Gastrocnemius medialis (tissue), 4 donors: Measurements from ENCODE around the gene PRSS3. TPM values are rescaled to one million over a fixed set of nuclear protein-coding genes. Genes with fewer than 3 reads are reported as not detected.
"Not testable (repeated sequence)": the region's sequence is repeated elsewhere in the genome, so short reads cannot be mapped to it uniquely, and the experiment has no call there.

Source experiments
- ATAC-seq, 2 donors: fragments of 150-250 bp; one replicate each; pipeline ENCODE4 v1.9.1; 2016
- DNase-seq, 2 donors: peaks; one replicate each; pipeline ENCODE4 v3.0.0-alpha.2; 2019
- H3K27ac ChIP-seq, 4 donors: fragments of 200-600 bp; sonication (generic); 1 replicate in 1 of 4; 2 replicates in 3 of 4; pipeline ENCODE4 v1.5.1; 2016 to 2018; ENCODE audit warnings: mild to moderate bottlenecking in 2 of 4, moderate library complexity in 1 of 4
- H3K27me3 ChIP-seq, 3 donors: fragments of 200-600 bp; sonication (generic) in 2 of 3; 1 replicate in 1 of 3; 2 replicates in 2 of 3; pipeline versions ENCODE4 v1.5.1 to v1.6.0; 2016 to 2019; ENCODE audit warnings: mild to moderate bottlenecking in 1 of 3, moderate library complexity in 1 of 3
- H3K36me3 ChIP-seq, 2 donors: fragments of 200-600 bp; sonication (generic) in 1 of 2; one replicate each; pipeline ENCODE4 v1.5.1; 2017 to 2018
- H3K4me1 ChIP-seq, 2 donors: fragments of 200-600 bp; sonication (generic) in 1 of 2; one replicate each; pipeline ENCODE4 v1.5.1; 2016 to 2017; ENCODE audit warnings: mild to moderate bottlenecking in 2 of 2
- H3K4me3 ChIP-seq, 4 donors: fragments of 200-600 bp; sonication (generic) in 3 of 4; 1 replicate in 1 of 4; 2 replicates in 3 of 4; pipeline ENCODE4 v1.5.1; 2016 to 2019; ENCODE audit warnings: mild to moderate bottlenecking in 2 of 4
- H3K9me3 ChIP-seq, 3 donors: fragments of 200-600 bp; sonication (generic) in 2 of 3; 1 replicate in 1 of 3; 2 replicates in 2 of 3; pipeline ENCODE4 v1.5.1; 2016 to 2019
- POLR2A ChIP-seq, 2 donors: fragments of 450-650 bp; IDR thresholded peaks; one replicate each; pipeline ENCODE4 v1.6.1; 2017; ENCODE audit warnings: antibody characterized with exemption in 2 of 2, mild to moderate bottlenecking in 2 of 2, moderate library complexity in 2 of 2
- in situ Hi-C, 4 donors: fragments of 200-750 bp; cut with MboI; loops; one replicate each; pipeline versions ENCODE4 v1.15.0 to v1.8.0; 2017; ENCODE audit warnings: low sequenced_read_pairs in 4 of 4
- intact Hi-C: fragments of 100-400 bp; cut with DNase I; formaldehyde crosslinking; loops from one replicate; pipeline ENCODE4 v1.15.1; 2023; ENCODE audit warnings: low total_unique reads
- total RNA-seq, 4 donors: library from RNA; depleted of rRNA; stranded (reverse); fragments of >200 nt; gene quantifications; one replicate each; pipeline versions ENCODE4 v1.1.0 to v1.2.3, GENCODE V29; 2016
- TF ChIP-seq, protein P1 (sequence below), 5 experiments: fragments of 450-650 bp in 3 of 5; fragments of 200-600 bp in 2 of 5; sonication (generic) in 2 of 5; IDR thresholded peaks in 4 of 5; conservative IDR thresholded peaks in 1 of 5; 1 replicate in 4 of 5; 2 replicates in 1 of 5; pipeline ENCODE4 v1.5.1; 2016 to 2019; ENCODE audit warnings: antibody characterized with exemption in 5 of 5, mild to moderate bottlenecking in 3 of 5, moderate library complexity in 3 of 5

Gene PRSS3
- total RNA-seq, 4 donors from 2014 or later = 0.46 TPM; not detected in 3

DNA sequence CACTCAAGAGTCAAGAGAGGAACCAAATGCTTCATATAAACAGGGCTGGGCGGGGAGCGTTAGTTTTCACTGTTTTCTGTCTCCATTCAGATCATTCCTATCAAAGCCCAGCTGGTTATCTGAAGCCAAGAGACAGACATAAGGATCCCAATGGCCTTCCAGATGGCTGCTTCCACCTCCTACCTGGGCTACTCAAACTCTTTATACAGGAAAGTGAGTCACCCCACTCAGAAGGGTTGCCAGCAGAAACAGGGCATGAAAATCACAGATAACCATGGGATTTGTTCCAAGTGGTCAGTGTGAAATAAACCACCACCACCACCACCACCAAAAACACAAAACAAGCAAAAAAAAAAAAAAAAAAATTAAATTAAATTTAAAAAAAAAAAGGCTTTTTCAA is 5.5 kb downstream of the PRSS3 start:
- Histone ChIP-seq H3K9me3 (no peaks in the 10 kb centered on the region), H3K27me3 (no peaks in the 10 kb centered on the region), H3K4me3 (no peak overlapping the region), H3K4me1 (no peaks in the 10 kb centered on the region), H3K36me3 (no peaks in the 10 kb centered on the region), H3K27ac (no peak overlapping the region)
- DNase-seq (no peak), ATAC-seq (no peak)
- TF ChIP-seq POLR2A (IDR thresholded peaks at IDR 0.05) = no peak
- TF ChIP-seq, protein P1, sequence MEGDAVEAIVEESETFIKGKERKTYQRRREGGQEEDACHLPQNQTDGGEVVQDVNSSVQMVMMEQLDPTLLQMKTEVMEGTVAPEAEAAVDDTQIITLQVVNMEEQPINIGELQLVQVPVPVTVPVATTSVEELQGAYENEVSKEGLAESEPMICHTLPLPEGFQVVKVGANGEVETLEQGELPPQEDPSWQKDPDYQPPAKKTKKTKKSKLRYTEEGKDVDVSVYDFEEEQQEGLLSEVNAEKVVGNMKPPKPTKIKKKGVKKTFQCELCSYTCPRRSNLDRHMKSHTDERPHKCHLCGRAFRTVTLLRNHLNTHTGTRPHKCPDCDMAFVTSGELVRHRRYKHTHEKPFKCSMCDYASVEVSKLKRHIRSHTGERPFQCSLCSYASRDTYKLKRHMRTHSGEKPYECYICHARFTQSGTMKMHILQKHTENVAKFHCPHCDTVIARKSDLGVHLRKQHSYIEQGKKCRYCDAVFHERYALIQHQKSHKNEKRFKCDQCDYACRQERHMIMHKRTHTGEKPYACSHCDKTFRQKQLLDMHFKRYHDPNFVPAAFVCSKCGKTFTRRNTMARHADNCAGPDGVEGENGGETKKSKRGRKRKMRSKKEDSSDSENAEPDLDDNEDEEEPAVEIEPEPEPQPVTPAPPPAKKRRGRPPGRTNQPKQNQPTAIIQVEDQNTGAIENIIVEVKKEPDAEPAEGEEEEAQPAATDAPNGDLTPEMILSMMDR (IDR thresholded peaks at IDR 0.05 in 4 of 5, conservative IDR thresholded peaks at IDR 0.05 in 1 of 5) = no peak
- in situ Hi-C loops = no loop called here
- intact Hi-C loops = no loop called here

DNA sequence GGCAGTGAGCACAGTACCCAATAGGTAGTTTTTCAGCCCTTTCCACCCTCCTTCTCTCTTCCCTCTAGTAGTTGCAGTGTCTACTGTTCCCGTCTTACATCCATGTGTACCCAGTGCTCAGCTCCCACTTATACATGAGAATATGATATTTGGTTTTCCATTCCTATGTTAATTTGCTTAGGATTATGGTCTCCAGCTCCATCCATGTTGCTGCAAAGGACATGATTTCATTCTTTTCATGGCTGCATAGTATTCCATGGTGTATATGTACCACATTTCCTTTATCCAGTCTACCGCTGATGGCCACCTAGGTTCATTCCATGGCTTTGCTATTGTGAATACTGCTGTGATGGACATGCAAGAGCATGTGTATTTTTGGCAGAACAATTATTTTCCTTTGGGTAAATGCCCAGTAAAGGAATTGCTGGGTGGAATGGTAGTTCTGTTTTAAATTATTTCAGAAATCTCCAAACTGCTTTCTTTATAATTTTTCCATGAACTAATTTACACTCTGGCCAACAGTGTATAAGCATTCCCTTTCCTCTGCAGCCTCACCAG is 6.7 kb downstream of the PRSS3 start:
- H3K4me1 ChIP-seq, H3K36me3 ChIP-seq, ATAC-seq, DNase-seq, H3K27me3 ChIP-seq, H3K9me3 ChIP-seq, H3K27ac ChIP-seq, intact Hi-C loops, in situ Hi-C loops, H3K4me3 ChIP-seq: not testable (repeated sequence)

DNA sequence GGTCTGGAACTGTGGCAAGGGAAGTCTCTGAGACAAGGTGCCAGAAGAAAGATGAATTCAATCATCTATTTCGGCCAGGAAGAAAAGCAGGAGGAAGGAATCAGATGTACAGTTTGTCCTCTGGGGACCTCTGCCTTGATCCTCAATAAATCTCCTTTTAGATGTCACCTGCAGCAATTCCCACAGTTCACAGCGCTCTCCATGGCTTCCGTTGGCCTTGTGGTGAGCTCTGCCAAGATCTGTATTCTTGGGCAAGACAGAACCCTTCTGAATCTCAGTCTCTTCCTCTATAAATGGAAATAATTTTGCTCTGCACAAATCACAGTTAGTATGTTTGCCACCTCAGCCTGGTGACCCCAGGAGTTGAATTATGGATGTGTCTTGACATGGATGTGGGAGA is 8.8 kb downstream of the PRSS3 start:
- H3K9me3 ChIP-seq, H3K4me1 ChIP-seq, intact Hi-C loops, H3K27me3 ChIP-seq, in situ Hi-C loops, H3K36me3 ChIP-seq, DNase-seq, H3K4me3 ChIP-seq, H3K27ac ChIP-seq, ATAC-seq: not testable (repeated sequence)

DNA sequence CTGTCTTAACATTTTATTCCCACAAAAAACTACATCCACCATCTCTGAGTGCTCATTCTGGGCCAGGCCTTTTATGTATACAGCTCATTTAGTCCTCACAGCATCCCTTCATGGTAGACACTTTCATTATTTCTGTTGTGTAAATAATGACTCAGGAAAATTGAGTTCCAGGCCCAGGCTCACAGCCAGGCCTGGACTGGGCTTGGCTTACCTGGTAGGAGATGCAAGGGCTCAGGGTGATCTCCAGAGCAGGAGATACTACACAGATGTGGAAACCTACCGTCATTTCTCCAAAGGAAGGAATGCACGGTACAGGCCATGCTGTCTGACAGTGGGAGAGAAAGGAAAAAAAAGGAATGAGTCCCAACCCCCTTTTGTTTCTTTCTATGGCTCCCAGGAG is 11.8 kb downstream of the PRSS3 start:
- DNase-seq = peak in 1 of 2 donors; percentile 37
- H3K4me3 ChIP-seq, H3K4me1 ChIP-seq, intact Hi-C loops, H3K9me3 ChIP-seq, in situ Hi-C loops, H3K27ac ChIP-seq, H3K36me3 ChIP-seq, H3K27me3 ChIP-seq: not testable (repeated sequence)
- ATAC-seq = peak; percentile 65 to 81

DNA sequence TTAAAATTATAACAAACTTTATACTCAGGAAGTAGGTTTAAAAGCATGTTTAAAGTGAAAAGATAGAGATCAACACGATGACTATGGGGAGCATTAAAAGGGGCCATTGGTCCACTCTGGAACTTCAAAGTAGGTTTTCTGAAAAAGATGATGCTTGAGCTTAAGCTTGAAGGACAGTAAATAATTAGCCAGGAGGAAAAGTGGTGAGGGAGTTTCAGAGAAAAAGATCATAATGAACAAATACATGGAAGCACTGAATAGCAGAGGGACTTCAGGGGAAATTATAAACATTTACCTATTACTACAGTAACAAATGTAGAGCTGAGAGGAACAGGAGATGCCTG is 13.6 kb downstream of the PRSS3 start:
- H3K4me1 ChIP-seq, H3K4me3 ChIP-seq, in situ Hi-C loops, DNase-seq, ATAC-seq, H3K9me3 ChIP-seq, H3K27me3 ChIP-seq, H3K27ac ChIP-seq, intact Hi-C loops, H3K36me3 ChIP-seq: not testable (repeated sequence)

DNA sequence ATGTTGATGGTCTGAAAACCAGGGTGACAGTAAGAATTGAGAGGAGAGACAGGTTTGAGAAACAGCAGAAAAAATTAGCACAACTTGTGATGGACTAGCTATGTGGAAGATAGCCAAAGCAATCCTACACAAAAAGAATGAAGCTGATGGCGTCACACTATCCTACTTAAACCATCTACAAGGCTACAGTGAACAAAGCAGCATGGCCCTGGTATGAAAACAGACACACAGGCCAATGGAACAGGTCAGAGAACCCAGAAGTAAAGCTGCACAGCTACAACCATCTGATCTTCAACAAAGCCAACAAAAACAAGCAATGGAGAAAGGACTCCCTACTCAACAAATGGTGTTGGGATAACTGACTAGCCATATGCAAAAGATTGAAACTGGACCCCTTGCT is 14.1 kb downstream of the PRSS3 start:
- DNase-seq (no peak), ATAC-seq (no peak)
- Histone ChIP-seq H3K27me3 (no peaks in the 10 kb centered on the region), H3K27ac (no peak overlapping the region), H3K9me3 (no peaks in the 10 kb centered on the region), H3K4me1 (peaks cover 7 to 8% of the 10 kb centered on the region in 2 donors), H3K36me3 (no peaks in the 10 kb centered on the region), H3K4me3 (no peak overlapping the region)
- TF ChIP-seq, protein P1 (IDR thresholded peaks at IDR 0.05 in 4 of 5, conservative IDR thresholded peaks at IDR 0.05 in 1 of 5) = no peak
- no peak for TF ChIP-seq POLR2A (IDR thresholded peaks at IDR 0.05)
- in situ Hi-C loops (no loop called here), intact Hi-C loops (no loop called here)
